ENCODE results near the gene UBASH3B. TPM values are rescaled to one million over a fixed set of nuclear protein-coding genes. Genes with fewer than 3 reads are reported as not detected.

The UBASH3B gene
- total RNA-seq, 2 experiments from 2014 or later: 16.2 to 20.1 TPM

GRCh38 chr11:122649116-122649515, 6.4 kb upstream of the UBASH3B start:
- no peaks in the 10 kb centered on the region for H3K36me3 Mint-ChIP-seq (ENCODE audit: low read depth)
- ATAC-seq (no peak), DNase-seq (no peak)
- no peaks in the 10 kb centered on the region for H3K27me3 Mint-ChIP-seq
- no peaks in the 10 kb centered on the region for H3K9me3 Mint-ChIP-seq (ENCODE audit: low read depth)
- intact Hi-C loops (cut with DNase I, micrococcal nuclease): no loop called here
- ChIA-PET CTCF (interaction anchor here (1.6 kb wide), 1 partner anchor 10 kb away, joined by 4 read pairs; no protein-coding TSS in a partner anchor), POLR2A (no interaction called here)
- H3K4me1 Mint-ChIP-seq: no peaks in the 10 kb centered on the region
- H3K4me3 Mint-ChIP-seq: no peak overlapping the region
- H3K27ac Mint-ChIP-seq: no peak overlapping the region

DNA sequence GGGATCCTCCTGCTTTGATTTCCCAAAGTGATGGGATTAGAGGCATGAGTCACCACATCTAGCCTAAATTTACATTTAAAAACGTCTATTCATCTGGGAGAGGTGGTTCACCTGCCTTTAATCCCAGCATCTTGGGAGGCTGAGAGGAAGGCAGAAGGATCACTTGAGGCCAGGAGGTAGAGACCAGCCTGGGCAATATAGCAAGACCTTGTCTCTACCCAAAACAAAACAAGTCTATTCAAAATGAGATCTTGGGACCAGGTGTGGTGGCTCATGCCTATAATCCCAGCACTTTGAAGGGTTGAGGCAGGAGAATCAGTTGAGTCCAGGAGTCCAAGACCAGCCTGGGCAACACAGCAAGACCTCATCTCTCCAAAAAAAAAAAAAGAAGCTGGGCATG, 4.9 kb upstream of the UBASH3B start:
- Mint-ChIP-seq H3K27ac (no peak overlapping the region), H3K4me3 (no peak overlapping the region), H3K36me3 (ENCODE audit: low read depth) (no peaks in the 10 kb centered on the region), H3K27me3 (peaks cover 4% of the 10 kb centered on the region), H3K4me1 (peaks cover 7% of the 10 kb centered on the region), H3K9me3 (ENCODE audit: low read depth) (no peaks in the 10 kb centered on the region)
- intact Hi-C loops (cut with DNase I, micrococcal nuclease): no loop called here
- ChIA-PET CTCF (no interaction called here), POLR2A (no interaction called here)
- DNase-seq (no peak), ATAC-seq (no peak)

DNA sequence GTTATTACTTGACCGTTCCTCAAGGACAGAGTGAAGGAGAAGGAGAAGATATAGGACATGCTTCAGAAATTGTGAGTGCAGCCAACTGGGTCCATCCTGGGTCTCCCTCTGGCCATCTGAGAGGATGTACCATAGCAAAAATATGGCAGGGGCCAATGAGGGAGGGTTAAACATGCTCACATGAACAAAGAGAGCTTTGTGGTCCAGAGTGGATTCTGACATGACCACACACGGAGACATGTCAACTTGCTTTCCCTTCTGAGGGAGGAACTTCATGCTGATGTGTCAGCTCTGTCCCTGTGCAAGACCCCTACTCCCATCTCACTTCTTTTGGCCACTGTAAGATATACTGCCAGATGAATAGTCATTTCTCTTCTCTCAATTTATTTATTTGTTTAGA, 3.0 kb upstream of the UBASH3B start:
- intact Hi-C loops (cut with DNase I, micrococcal nuclease): no loop called here
- no peak overlapping the region for H3K4me3 Mint-ChIP-seq
- H3K4me1 Mint-ChIP-seq: peaks cover 17% of the 10 kb centered on the region
- ChIA-PET CTCF (interaction anchor here (0.6 to 2.1 kb wide), 7 partner anchors 22 to 204 kb away, joined by 3 to 5 read pairs (median 3); no protein-coding TSS in a partner anchor), POLR2A (no interaction called here)
- H3K9me3 Mint-ChIP-seq (ENCODE audit: low read depth): no peaks in the 10 kb centered on the region
- H3K36me3 Mint-ChIP-seq (ENCODE audit: low read depth): peaks cover under 1% of the 10 kb centered on the region
- no peak for ATAC-seq
- H3K27ac Mint-ChIP-seq: no peak overlapping the region
- DNase-seq: no peak
- peaks cover 4% of the 10 kb centered on the region for H3K27me3 Mint-ChIP-seq

- Mint-ChIP-seq H3K27ac (no peak overlapping the region), H3K36me3 (ENCODE audit: low read depth) (peaks cover 5% of the 10 kb centered on the region), H3K4me1 (peaks cover 29% of the 10 kb centered on the region), H3K27me3 (peaks cover 6% of the 10 kb centered on the region), H3K4me3 (no peak overlapping the region), H3K9me3 (ENCODE audit: low read depth) (no peaks in the 10 kb centered on the region)
- intact Hi-C loops (cut with DNase I, micrococcal nuclease): no loop called here
- no peak for ATAC-seq
- ChIA-PET CTCF (interaction anchor here (0.5 to 2.1 kb wide), 4 partner anchors 20 to 111 kb away, joined by 3 to 5 read pairs (median 4); no protein-coding TSS in a partner anchor), POLR2A (no interaction called here)
- DNase-seq: no peak
Measured at GRCh38 chr11:122653916-122654585, 1.5 kb upstream of the UBASH3B start.

DNA sequence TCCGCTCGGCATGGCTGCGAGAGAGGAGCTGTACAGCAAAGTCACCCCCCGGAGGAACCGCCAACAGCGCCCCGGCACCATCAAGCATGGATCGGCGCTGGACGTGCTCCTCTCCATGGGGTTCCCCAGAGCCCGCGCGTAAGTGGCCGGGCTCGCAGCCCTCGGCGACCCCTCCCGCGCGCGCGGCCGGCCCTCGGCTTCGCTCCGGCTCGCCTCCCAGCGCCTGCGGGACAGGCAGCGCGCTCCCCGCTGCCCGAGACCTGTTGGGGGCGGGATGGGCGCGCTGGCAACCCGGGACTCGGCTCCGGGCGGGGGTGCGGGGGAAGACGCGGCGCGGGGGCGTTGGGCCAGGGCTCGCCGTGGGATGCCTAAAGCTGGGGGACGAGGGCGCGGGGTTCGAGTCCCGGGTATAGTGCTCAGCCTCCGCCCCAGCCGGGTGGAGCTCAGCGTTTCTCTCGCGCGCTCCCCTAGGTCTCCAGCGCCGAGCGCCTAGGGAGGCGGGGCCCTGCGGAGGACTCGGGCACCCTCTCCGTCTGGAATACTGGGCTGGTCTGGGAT, 630 bp downstream of the UBASH3B start:
- H3K27me3 Mint-ChIP-seq: peaks cover 6% of the 10 kb centered on the region
- H3K4me3 Mint-ChIP-seq: peak overlapping the region; percentile 91
- intact Hi-C loops (cut with DNase I, micrococcal nuclease): loop anchor here (1.0 to 2.0 kb wide), 8 partner anchors 19 to 1085 kb away; partner anchors contain the start of gene ZNF202 (in 1 of the 2)
- H3K9me3 Mint-ChIP-seq (ENCODE audit: low read depth): no peaks in the 10 kb centered on the region
- peaks cover 5% of the 10 kb centered on the region for H3K36me3 Mint-ChIP-seq (ENCODE audit: low read depth)
- ChIA-PET CTCF (interaction anchor here (0.6 to 2.3 kb wide), 26 partner anchors 11 to 1364 kb away, joined by 3 to 22 read pairs (median 4); partner anchors contain the start of gene SC5D), POLR2A (interaction anchor here (0.6 to 2.3 kb wide), 10 partner anchors 9 to 407 kb away, joined by 3 to 8 read pairs (median 4); partner anchors contain the start of gene CRTAM)
- H3K27ac Mint-ChIP-seq: peak overlapping the region; percentile 79
- H3K4me1 Mint-ChIP-seq: peaks cover 44% of the 10 kb centered on the region
- ATAC-seq (peak; percentile 62), DNase-seq (peak; percentile 70)

DNA sequence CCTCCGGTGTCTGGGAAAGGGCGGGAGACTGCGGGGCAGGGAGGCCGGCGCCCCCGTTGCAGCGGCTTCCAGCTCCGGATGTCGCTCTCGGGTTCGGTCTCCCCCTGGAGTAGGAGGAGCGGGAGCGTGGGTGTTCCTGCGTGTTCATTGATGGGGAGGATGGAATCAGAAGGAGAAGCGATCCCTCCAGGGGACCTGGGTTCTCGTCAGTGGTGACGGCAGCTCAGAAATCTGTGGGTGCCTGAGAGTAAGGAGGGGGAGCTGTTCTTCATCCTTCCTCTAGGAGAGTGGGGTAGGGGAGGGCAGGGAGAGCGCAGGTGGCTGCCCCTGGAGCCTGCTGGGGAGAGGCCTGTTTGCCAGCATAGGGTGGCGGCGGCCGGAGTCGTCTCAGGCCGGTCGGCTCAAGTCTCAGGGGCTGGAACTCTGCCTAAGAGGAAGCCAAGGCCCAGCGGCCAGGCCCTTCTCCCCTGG, 1.1 kb downstream of the UBASH3B start:
- CTCF ChIA-PET: interaction anchor here (0.6 to 2.3 kb wide), 24 partner anchors 9 to 1364 kb away, joined by 3 to 22 read pairs (median 5); partner anchors contain the start of gene SC5D
- peak overlapping the region; percentile 79 for H3K27ac Mint-ChIP-seq

DNA sequence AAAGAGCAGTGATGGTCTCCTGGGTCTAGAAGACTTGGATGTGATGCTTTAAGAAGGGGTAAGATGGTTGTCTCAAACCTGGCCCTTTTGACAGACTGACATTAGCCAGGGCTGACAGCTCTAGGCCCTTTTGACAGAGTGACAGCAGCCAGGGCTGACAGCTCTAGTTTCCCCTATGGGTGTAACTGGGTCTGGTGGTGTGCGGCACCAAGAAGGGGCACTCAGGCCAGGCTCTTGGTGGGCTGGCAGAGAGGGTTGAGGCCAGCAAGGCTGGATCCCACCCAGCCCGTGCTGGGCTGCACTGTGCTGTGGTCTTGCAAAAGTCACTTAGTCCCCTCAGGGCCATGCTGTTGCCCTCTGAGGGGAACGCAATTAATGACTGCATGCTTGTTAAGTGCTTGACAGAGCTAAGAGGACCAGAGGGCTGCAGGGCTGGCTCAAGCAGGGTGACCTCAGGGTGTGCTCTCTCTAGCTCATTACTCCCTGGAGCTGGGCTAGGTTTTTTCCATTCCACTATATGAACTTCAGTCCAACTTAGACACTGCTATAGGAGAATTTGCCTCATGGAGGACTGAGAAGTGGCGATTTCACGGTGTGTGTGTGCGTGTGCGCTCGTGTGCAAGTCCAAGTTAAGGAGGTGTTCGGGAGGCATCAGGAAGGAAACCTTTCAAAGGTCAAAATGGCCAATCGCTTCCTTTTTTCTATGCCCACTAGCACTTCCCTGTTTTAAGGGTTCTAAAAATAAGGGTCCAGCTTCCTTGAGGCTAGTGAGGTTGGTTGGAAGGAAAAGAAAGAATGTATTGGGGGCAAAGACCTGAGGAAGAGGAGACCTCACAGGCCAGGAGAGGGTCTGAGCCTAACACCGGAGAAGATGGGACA, 4.4 kb downstream of the UBASH3B start:
- ATAC-seq (no peak), DNase-seq (no peak)
- intact Hi-C loops (cut with DNase I, micrococcal nuclease): no loop called here
- Mint-ChIP-seq H3K36me3 (ENCODE audit: low read depth) (peaks cover 5% of the 10 kb centered on the region), H3K4me3 (no peak overlapping the region), H3K4me1 (peaks cover 65% of the 10 kb centered on the region), H3K9me3 (ENCODE audit: low read depth) (no peaks in the 10 kb centered on the region), H3K27ac (no peak overlapping the region), H3K27me3 (peaks cover 4% of the 10 kb centered on the region)
- POLR2A ChIA-PET: no interaction called here
- CTCF ChIA-PET: interaction anchor here (0.6 to 1.8 kb wide), 10 partner anchors 10 to 404 kb away, joined by 3 to 8 read pairs (median 3); no protein-coding TSS in a partner anchor

More for the DNA sequence above, 1.1 kb downstream of the UBASH3B start:
- H3K36me3 Mint-ChIP-seq (ENCODE audit: low read depth): peaks cover 5% of the 10 kb centered on the region
- H3K9me3 Mint-ChIP-seq (ENCODE audit: low read depth): no peaks in the 10 kb centered on the region
- POLR2A ChIA-PET: interaction anchor here (0.8 to 2.3 kb wide), 7 partner anchors 10 to 181 kb away, joined by 3 to 8 read pairs (median 5); partner anchors contain the start of gene CRTAM
- peak overlapping the region; percentile 91 for H3K4me3 Mint-ChIP-seq
- ATAC-seq: peak; percentile 45
- H3K27me3 Mint-ChIP-seq: peaks cover 6% of the 10 kb centered on the region
- peak; percentile 62 for DNase-seq
- intact Hi-C loops (cut with DNase I, micrococcal nuclease): loop anchor here (1.0 to 2.0 kb wide), 8 partner anchors 18 to 1084 kb away; partner anchors contain the start of gene ZNF202 (in 1 of the 2)
- peaks cover 44% of the 10 kb centered on the region for H3K4me1 Mint-ChIP-seq

GRCh38 chr11:122661182-122661945, 5.8 kb downstream of the UBASH3B start:
- H3K27ac Mint-ChIP-seq: no peak overlapping the region
- H3K4me1 Mint-ChIP-seq: peaks cover 60% of the 10 kb centered on the region
- ATAC-seq (no peak), DNase-seq (no peak)
- peaks cover 2% of the 10 kb centered on the region for H3K27me3 Mint-ChIP-seq
- no peaks in the 10 kb centered on the region for H3K9me3 Mint-ChIP-seq (ENCODE audit: low read depth)
- no peak overlapping the region for H3K4me3 Mint-ChIP-seq
- CTCF ChIA-PET: interaction anchor here (0.6 to 1.8 kb wide), 5 partner anchors 8 to 110 kb away, joined by 3 to 8 read pairs (median 3); no protein-coding TSS in a partner anchor
- peaks cover 5% of the 10 kb centered on the region for H3K36me3 Mint-ChIP-seq (ENCODE audit: low read depth)
- POLR2A ChIA-PET: interaction anchor here (0.6 to 0.7 kb wide), 2 partner anchors 8 to 60 kb away, joined by 3 to 4 read pairs; no protein-coding TSS in a partner anchor
- intact Hi-C loops (cut with DNase I, micrococcal nuclease): no loop called here

GRCh38 chr11:122663056-122663740, 7.7 kb downstream of the UBASH3B start:
- H3K27ac Mint-ChIP-seq: no peak overlapping the region
- H3K4me1 Mint-ChIP-seq: peaks cover 60% of the 10 kb centered on the region
- POLR2A ChIA-PET: interaction anchor here (0.6 kb wide), 1 partner anchor 96 kb away, joined by 4 read pairs; no protein-coding TSS in a partner anchor
- no peak overlapping the region for H3K4me3 Mint-ChIP-seq
- peaks cover 5% of the 10 kb centered on the region for H3K36me3 Mint-ChIP-seq (ENCODE audit: low read depth)
- no peaks in the 10 kb centered on the region for H3K27me3 Mint-ChIP-seq
- ATAC-seq (no peak), DNase-seq (no peak)
- no peaks in the 10 kb centered on the region for H3K9me3 Mint-ChIP-seq (ENCODE audit: low read depth)
- CTCF ChIA-PET: interaction anchor here (0.6 to 1.6 kb wide), 6 partner anchors 7 to 92 kb away, joined by 3 to 6 read pairs (median 4); no protein-coding TSS in a partner anchor
- intact Hi-C loops (cut with DNase I, micrococcal nuclease): no loop called here

DNA sequence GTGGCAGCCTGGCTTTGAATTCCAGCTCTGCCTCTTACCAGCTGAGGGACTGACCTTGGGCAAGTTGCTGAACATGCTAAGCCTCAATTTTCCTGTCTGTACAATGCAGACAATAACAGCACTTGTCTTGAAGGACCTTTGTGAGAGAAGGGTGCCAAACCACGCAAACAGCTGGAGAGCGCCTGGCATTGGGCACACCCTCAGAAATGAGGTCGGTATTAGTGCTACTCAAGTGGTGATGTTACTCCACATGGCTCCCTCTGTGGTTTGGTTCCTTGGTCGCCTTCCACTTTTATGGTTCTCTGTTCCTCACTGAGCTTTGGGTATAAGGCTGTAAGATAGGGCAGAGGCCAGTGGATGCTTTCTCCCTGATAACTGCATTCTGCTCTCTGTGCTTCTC, 8.2 kb downstream of the UBASH3B start:
- Mint-ChIP-seq H3K36me3 (ENCODE audit: low read depth) (peaks cover 5% of the 10 kb centered on the region), H3K9me3 (ENCODE audit: low read depth) (no peaks in the 10 kb centered on the region), H3K4me3 (no peak overlapping the region), H3K27ac (no peak overlapping the region), H3K27me3 (no peaks in the 10 kb centered on the region), H3K4me1 (peaks cover 62% of the 10 kb centered on the region)
- intact Hi-C loops (cut with DNase I, micrococcal nuclease): no loop called here
- ChIA-PET CTCF (interaction anchor here (0.6 to 1.6 kb wide), 5 partner anchors 10 to 91 kb away, joined by 3 to 6 read pairs (median 5); no protein-coding TSS in a partner anchor), POLR2A (no interaction called here)
- no peak for DNase-seq
- ATAC-seq: no peak

Data from activated CD4-positive, alpha-beta T cell treated with anti-CD3 and anti-CD28 coated beads for 36 hours (primary cell).